ENCODE measurements around the gene SORCS1.

- TF ChIP-seq CTCF (IDR thresholded peaks at IDR 0.05; ENCODE audit: insufficient read depth, low read length, poor library complexity, severe bottlenecking) (no peak), EZH2phosphoT487 (conservative IDR thresholded peaks at IDR 0.05; ENCODE audit: low read length) (no peak)
Measured at GRCh38 chr10:107054469-107055156, 109.9 kb downstream of the SORCS1 start.
